GM12801 (cell line): Measurements from ENCODE around the gene DMAP1.

ENCODE experiments used
- TF ChIP-seq, protein P1 (sequence below): IDR thresholded peaks from one replicate; pipeline ENCODE4 v1.5.1; 2011; ENCODE audit warnings: control low read depth; ENCODE audit not compliant: insufficient read length; ENCODE audit errors: extremely low read depth

DMAP1 gene

DNA sequence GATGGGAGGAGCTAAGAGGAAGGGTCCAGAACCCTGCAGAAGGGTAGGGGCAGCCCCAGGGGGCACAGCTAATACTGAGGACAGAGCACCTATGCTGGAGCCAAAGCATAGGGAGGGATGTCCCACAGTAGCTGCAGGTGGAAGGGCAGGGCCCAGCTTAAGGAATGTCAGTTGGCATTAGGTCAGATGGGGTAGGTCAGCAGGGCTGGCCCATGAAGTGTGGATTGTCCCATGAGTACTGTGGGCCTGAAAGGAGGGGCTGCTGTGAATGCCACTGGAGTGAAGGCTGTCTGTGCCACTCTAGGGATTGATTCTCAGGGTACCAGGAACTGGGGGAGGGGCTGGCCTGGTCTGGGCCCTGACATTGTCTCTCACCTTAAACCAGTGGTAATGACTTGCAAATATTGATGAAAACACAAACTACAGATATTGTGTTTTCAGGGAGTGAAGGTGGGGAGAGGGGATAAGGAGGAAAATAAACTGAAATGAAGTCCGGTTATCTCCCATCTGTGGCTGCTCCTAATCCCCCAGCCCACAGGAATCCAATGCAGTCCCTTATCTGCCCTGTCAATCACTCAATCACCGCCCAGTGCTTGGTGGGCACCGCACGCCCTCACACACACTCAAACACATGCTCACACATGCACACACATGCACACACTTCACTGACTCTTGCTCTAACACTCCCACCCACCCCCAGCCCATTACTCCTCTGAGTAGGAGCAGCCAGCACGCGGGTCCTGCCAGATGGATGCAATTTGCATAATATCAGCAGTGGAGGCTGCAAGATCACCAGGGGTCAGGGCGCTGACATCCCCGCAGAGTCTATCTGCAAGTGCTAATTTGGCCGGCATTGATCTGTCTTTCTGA, 27.8 kb downstream of the DMAP1 start:
- TF ChIP-seq, protein P1, sequence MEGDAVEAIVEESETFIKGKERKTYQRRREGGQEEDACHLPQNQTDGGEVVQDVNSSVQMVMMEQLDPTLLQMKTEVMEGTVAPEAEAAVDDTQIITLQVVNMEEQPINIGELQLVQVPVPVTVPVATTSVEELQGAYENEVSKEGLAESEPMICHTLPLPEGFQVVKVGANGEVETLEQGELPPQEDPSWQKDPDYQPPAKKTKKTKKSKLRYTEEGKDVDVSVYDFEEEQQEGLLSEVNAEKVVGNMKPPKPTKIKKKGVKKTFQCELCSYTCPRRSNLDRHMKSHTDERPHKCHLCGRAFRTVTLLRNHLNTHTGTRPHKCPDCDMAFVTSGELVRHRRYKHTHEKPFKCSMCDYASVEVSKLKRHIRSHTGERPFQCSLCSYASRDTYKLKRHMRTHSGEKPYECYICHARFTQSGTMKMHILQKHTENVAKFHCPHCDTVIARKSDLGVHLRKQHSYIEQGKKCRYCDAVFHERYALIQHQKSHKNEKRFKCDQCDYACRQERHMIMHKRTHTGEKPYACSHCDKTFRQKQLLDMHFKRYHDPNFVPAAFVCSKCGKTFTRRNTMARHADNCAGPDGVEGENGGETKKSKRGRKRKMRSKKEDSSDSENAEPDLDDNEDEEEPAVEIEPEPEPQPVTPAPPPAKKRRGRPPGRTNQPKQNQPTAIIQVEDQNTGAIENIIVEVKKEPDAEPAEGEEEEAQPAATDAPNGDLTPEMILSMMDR: no peak

DNA sequence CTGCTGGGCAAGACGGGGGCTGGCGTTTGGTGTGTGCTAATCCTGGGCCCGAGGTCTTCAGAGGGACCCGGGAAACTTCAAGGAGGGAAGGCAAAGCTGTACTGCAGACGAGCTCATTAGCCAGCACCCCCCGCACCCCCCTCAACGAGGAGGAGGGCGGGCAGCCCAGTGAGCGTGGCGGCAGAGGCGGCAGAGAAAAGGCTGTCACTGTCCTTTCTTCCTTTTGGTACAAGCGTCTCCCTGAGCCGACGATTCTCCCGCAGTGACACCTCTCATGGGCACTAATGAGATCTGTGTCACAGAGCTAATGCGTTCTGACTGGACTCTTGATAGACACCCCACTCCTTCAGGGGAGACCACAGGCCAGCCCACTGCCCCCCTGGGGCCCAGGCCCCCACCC, 29.5 kb downstream of the DMAP1 start:
- TF ChIP-seq, protein P1: no peak

DNA sequence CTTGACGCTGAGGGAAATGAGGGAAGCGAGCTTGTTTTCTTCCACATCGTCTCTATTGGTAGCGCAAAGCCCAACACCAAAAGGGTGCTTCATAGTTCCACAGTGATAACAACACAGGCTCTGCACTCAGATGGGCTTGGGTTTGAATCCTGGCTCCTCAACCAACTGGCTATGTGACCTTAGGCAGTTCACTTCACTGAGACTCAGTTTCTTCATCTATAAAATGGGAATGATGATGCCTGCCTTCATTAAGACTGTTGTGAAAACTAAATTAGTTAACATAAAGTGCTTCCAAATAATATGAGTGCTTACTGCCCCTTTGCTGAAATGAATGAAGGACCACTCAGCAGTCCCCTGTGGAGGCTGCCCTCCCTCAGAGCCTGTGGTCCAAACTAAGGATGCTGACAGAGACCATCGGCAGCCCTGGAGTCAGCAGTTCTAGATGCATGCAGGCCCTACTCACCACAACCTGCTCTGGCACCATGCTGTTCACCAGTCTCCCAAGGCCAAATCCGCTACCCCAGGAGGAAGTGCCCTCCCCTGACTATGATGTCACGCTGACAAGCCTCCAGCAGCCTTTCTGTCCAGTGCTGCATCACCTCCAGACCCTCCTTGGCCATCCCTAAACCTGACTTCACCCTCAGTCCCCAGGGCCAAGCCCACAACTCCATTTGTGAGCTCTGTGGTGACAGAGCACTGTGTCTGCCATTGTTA, 30.7 kb downstream of the DMAP1 start:
- TF ChIP-seq, protein P1: no peak

DNA sequence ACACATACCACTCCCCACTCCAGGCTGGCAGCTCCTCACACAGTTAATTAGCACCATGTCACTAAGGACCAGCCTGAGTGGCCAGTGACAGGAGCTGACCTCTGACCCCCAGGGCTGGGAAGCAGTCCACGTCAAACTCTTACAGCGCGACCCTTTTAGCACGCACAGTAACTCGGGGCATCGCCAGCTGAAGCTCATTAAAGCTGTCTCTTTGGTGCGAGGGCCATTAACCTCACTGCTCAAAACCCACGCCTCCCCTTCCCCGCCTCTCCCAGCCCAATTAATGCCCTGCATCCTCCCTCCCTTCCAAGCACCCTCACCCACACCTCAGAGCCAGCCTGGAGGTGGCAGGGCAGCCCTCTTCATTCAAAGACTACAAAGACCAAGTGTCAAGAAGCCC, 31.7 kb downstream of the DMAP1 start:
- TF ChIP-seq, protein P1: no peak

GRCh38 chr1:44246806-44247205, 33.5 kb downstream of the DMAP1 start:
- TF ChIP-seq, protein P1: no peak

- TF ChIP-seq, protein P1: no peak
Measured at GRCh38 chr1:44249543-44249942, 36.3 kb downstream of the DMAP1 start.

- TF ChIP-seq, protein P1: no peak
Measured at GRCh38 chr1:44250068-44250781, 37.0 kb downstream of the DMAP1 start.
